HG03066 (cell line): Measurements from ENCODE around the gene KCTD5.

ENCODE experiments used
- ATAC-seq: cut with Tn5 transposase; IDR thresholded peaks from one replicate; pipeline ENCODE4 v1.9.1; 2021; ENCODE audit warnings: low read depth; ENCODE audit not compliant: unreplicated experiment

Gene KCTD5

GRCh38 chr16:2745116-2745890, 63.0 kb downstream of the KCTD5 start:
- ATAC-seq = no peak

GRCh38 chr16:2745961-2746360, 63.6 kb downstream of the KCTD5 start:
- ATAC-seq = no peak

GRCh38 chr16:2748757-2749455, 66.6 kb downstream of the KCTD5 start:
- no peak for ATAC-seq

GRCh38 chr16:2749476-2749875, 67.2 kb downstream of the KCTD5 start:
- no peak for ATAC-seq

- ATAC-seq = no peak
These were observed 67.6 kb downstream of the KCTD5 start for GRCh38 chr16:2749936-2750335.

- ATAC-seq = no peak
These were observed 69.3 kb downstream of the KCTD5 start for GRCh38 chr16:2751577-2752034.

GRCh38 chr16:2752035-2752849, 69.9 kb downstream of the KCTD5 start, which contains the start of gene SRRM2:
SRRM2 (plus strand) TSS chr16:2752638; CDS start chr16:2756365, 3,727 bp downstream.
- ATAC-seq = peak; percentile 84

GRCh38 chr16:2752850-2753732, 70.8 kb downstream of the KCTD5 start:
- ATAC-seq = peak; percentile 41

GRCh38 chr16:2753733-2754020, 71.4 kb downstream of the KCTD5 start:
- ATAC-seq = no peak

GRCh38 chr16:2755158-2755557, 72.8 kb downstream of the KCTD5 start:
- no peak for ATAC-seq

- ATAC-seq = no peak
These were observed 74.1 kb downstream of the KCTD5 start for GRCh38 chr16:2756288-2757015.

GRCh38 chr16:2757344-2757743, 75.0 kb downstream of the KCTD5 start:
- ATAC-seq = no peak
